D721Med (cell line): ENCODE data around the gene RRBP1.

Experiments used
- DNase-seq: peaks from one replicate; pipeline ENCODE4 v3.0.0; 2011; ENCODE audit warnings: low spot score; ENCODE audit not compliant: insufficient read length
- FAIRE-seq: peaks from 2 replicates; lab custom pipeline; 2011; peaks lifted over from hg19 to GRCh38; lab: Jason Lieb, UNC
- CTCF ChIP-seq: IDR thresholded peaks from 2 replicates; pipeline ENCODE4 v1.5.1; 2012; ENCODE audit warnings: mild to moderate bottlenecking, control low read depth; ENCODE audit not compliant: insufficient read depth; ENCODE audit errors: missing control alignments

RRBP1 gene

GRCh38 chr20:17653835-17654648 is 28.0 kb downstream of the RRBP1 start:
- no peak for TF ChIP-seq CTCF
- FAIRE-seq (no peak), DNase-seq (no peak)

- DNase-seq (no peak), FAIRE-seq (no peak)
- TF ChIP-seq CTCF: no peak
Observed at GRCh38 chr20:17652411-17652810, 29.6 kb downstream of the RRBP1 start.

GRCh38 chr20:17651760-17652388 is 30.2 kb downstream of the RRBP1 start:
- DNase-seq (no peak), FAIRE-seq (no peak)
- no peak for TF ChIP-seq CTCF

GRCh38 chr20:17651129-17651759 is 30.8 kb downstream of the RRBP1 start:
- DNase-seq (no peak), FAIRE-seq (no peak)
- TF ChIP-seq CTCF: no peak

- DNase-seq (no peak), FAIRE-seq (no peak)
- TF ChIP-seq CTCF: no peak
Observed at GRCh38 chr20:17650301-17651128, 31.5 kb downstream of the RRBP1 start.

- peak; percentile 19 for TF ChIP-seq CTCF
- no peak for DNase-seq
- FAIRE-seq: no peak
Observed at GRCh38 chr20:17648791-17649730, 33.0 kb downstream of the RRBP1 start.
